ENCODE measurements around the gene CELF4. TPM values are rescaled to one million over a fixed set of nuclear protein-coding genes. Genes with fewer than 3 reads are reported as not detected.
"Not testable (repeated sequence)": the region's sequence is repeated elsewhere in the genome, so short reads cannot be mapped to it uniquely, and the experiment has no call there.

The CELF4 gene
- total RNA-seq, 2 donors from 2014 or later, result 0.22 to 3.9 TPM

GRCh38 chr18:37471637-37472036 is 94.0 kb downstream of the CELF4 start:
- H3K4me1 ChIP-seq, result no peaks in the 10 kb centered on the region
- DNase-seq (ENCODE audit: low spot score), result no peak
- H3K9me3 ChIP-seq, result no peaks in the 10 kb centered on the region
- no peaks in the 10 kb centered on the region for H3K27me3 ChIP-seq
- no peak for TF ChIP-seq CTCF (IDR thresholded peaks at IDR 0.05)
- no peak overlapping the region for H3K27ac ChIP-seq
- no peaks in the 10 kb centered on the region for H3K36me3 ChIP-seq
- H3K4me3 ChIP-seq, result no peak overlapping the region

- H3K4me3 ChIP-seq, result no peak overlapping the region
- H3K4me1 ChIP-seq, result peaks cover 0 to 5% of the 10 kb centered on the region in 2 donors
- no peaks in the 10 kb centered on the region for H3K27me3 ChIP-seq
- TF ChIP-seq CTCF (IDR thresholded peaks at IDR 0.05), result no peak
- H3K36me3 ChIP-seq, result no peaks in the 10 kb centered on the region
- no peaks in the 10 kb centered on the region for H3K9me3 ChIP-seq
- DNase-seq (ENCODE audit: low spot score), result no peak
- H3K27ac ChIP-seq, result no peak overlapping the region
These were observed 94.6 kb downstream of the CELF4 start for GRCh38 chr18:37470986-37471385.

- Histone ChIP-seq H3K4me3 (no peak overlapping the region), H3K9me3 (no peaks in the 10 kb centered on the region), H3K27me3 (no peaks in the 10 kb centered on the region), H3K4me1 (peaks cover 0 to 7% of the 10 kb centered on the region in 2 donors), H3K36me3 (no peaks in the 10 kb centered on the region), H3K27ac (no peak overlapping the region)
- DNase-seq (ENCODE audit: low spot score), result no peak
- TF ChIP-seq CTCF (IDR thresholded peaks at IDR 0.05), result no peak
These were observed 98.5 kb downstream of the CELF4 start for GRCh38 chr18:37467002-37467662.

- Histone ChIP-seq H3K9me3 (no peaks in the 10 kb centered on the region), H3K27me3 (no peaks in the 10 kb centered on the region), H3K27ac (no peak overlapping the region), H3K36me3 (no peaks in the 10 kb centered on the region), H3K4me1 (peaks cover 0 to 7% of the 10 kb centered on the region in 2 donors), H3K4me3 (no peak overlapping the region)
- no peak for TF ChIP-seq CTCF (IDR thresholded peaks at IDR 0.05)
- DNase-seq (ENCODE audit: low spot score), result no peak
These were observed 99.6 kb downstream of the CELF4 start for GRCh38 chr18:37465958-37466357.

GRCh38 chr18:37464257-37464656 is 101.3 kb downstream of the CELF4 start:
- no peak overlapping the region for H3K4me3 ChIP-seq
- no peak for DNase-seq (ENCODE audit: low spot score)
- no peaks in the 10 kb centered on the region for H3K9me3 ChIP-seq
- peaks cover 0 to 7% of the 10 kb centered on the region in 2 donors for H3K4me1 ChIP-seq
- no peak overlapping the region for H3K27ac ChIP-seq
- TF ChIP-seq CTCF (IDR thresholded peaks at IDR 0.05), result no peak
- no peaks in the 10 kb centered on the region for H3K27me3 ChIP-seq
- H3K36me3 ChIP-seq, result no peaks in the 10 kb centered on the region

GRCh38 chr18:37461329-37461728 is 104.3 kb downstream of the CELF4 start:
- not testable (repeated sequence) for H3K9me3 ChIP-seq; H3K36me3 ChIP-seq; H3K27ac ChIP-seq; H3K4me1 ChIP-seq; DNase-seq (ENCODE audit: low spot score); H3K27me3 ChIP-seq; H3K4me3 ChIP-seq

All from right atrium auricular region (tissue), 2 donors.